ENCODE results near the gene SPATA1.

The SPATA1 gene

DNA sequence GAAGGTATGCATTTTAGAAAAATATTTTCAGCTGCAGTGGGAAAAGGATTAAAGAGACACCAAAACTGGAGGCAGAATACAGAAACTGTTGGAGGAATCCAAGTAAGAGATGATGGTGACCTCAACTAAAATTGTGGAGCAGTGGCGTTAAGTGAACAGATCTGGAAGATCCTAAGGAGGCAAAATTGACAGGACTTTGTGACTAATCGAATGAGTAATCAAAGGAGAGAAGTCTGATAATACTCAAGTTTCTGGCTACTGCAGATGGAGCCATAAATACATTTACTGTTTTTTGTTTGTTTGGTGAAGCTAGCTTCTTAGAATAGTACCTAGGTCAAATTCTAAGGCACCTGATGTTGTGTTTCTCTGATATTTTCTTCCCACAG is 65.0 kb downstream of the SPATA1 start:
- Histone ChIP-seq H3K4me3 (ENCODE audit: low read depth, low read length) (no peak overlapping the region), H3K27ac (no peak overlapping the region), H3K9ac (no peak overlapping the region), H3K79me2 (no peaks in the 10 kb centered on the region), H2AFZ (no peak overlapping the region), H3K4me2 (ENCODE audit: low read length) (no peak overlapping the region), H3K36me3 (ENCODE audit: control insufficient read depth, insufficient read depth, low read length) (no peaks in the 10 kb centered on the region), H3K27me3 (ENCODE audit: control insufficient read depth, insufficient read depth, low read length) (no peaks in the 10 kb centered on the region), H3K4me1 (peaks cover 2% of the 10 kb centered on the region), H3K9me3 (ENCODE audit: control insufficient read depth, low read length) (no peaks in the 10 kb centered on the region)
- TF ChIP-seq, protein P1, sequence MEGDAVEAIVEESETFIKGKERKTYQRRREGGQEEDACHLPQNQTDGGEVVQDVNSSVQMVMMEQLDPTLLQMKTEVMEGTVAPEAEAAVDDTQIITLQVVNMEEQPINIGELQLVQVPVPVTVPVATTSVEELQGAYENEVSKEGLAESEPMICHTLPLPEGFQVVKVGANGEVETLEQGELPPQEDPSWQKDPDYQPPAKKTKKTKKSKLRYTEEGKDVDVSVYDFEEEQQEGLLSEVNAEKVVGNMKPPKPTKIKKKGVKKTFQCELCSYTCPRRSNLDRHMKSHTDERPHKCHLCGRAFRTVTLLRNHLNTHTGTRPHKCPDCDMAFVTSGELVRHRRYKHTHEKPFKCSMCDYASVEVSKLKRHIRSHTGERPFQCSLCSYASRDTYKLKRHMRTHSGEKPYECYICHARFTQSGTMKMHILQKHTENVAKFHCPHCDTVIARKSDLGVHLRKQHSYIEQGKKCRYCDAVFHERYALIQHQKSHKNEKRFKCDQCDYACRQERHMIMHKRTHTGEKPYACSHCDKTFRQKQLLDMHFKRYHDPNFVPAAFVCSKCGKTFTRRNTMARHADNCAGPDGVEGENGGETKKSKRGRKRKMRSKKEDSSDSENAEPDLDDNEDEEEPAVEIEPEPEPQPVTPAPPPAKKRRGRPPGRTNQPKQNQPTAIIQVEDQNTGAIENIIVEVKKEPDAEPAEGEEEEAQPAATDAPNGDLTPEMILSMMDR (IDR thresholded peaks at IDR 0.05): no peak

DNA sequence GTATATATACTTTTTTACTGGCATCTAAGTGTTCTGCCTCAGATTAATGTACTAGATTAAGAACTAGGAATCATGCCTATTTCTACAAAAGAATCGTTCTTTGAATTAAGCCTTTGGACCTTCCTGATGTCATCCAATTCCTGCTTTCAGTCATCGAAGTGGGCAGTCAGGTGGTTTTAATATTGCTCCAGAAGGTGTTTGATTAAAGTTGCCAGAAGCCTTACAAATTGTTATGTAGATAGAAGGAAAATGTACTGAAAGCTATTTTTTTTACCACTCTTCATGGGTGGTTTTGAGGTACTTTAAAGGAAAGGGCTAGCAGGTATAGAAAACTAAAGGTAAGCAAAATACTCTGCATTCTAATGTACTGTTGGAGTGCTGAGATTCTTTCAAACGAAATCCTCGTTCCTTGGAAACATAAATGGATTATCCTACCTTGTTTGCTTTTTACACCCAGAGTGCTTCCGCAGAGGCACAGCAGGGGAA is 67.3 kb downstream of the SPATA1 start:
- no peaks in the 10 kb centered on the region for H3K79me2 ChIP-seq
- no peaks in the 10 kb centered on the region for H3K27me3 ChIP-seq (ENCODE audit: control insufficient read depth, insufficient read depth, low read length)
- H3K4me1 ChIP-seq: peaks cover 2% of the 10 kb centered on the region
- no peaks in the 10 kb centered on the region for H3K9me3 ChIP-seq (ENCODE audit: control insufficient read depth, low read length)
- no peaks in the 10 kb centered on the region for H3K36me3 ChIP-seq (ENCODE audit: control insufficient read depth, insufficient read depth, low read length)
- TF ChIP-seq, protein P1 (IDR thresholded peaks at IDR 0.05): no peak
- peak overlapping the region; percentile 35 for H3K9ac ChIP-seq
- peak overlapping the region; percentile 91 for H3K4me3 ChIP-seq (ENCODE audit: low read depth, low read length)
- H3K4me2 ChIP-seq (ENCODE audit: low read length): peak overlapping the region; percentile 95
- peak overlapping the region; percentile 80 for H2AFZ ChIP-seq
- peak overlapping the region; percentile 90 for H3K27ac ChIP-seq

DNA sequence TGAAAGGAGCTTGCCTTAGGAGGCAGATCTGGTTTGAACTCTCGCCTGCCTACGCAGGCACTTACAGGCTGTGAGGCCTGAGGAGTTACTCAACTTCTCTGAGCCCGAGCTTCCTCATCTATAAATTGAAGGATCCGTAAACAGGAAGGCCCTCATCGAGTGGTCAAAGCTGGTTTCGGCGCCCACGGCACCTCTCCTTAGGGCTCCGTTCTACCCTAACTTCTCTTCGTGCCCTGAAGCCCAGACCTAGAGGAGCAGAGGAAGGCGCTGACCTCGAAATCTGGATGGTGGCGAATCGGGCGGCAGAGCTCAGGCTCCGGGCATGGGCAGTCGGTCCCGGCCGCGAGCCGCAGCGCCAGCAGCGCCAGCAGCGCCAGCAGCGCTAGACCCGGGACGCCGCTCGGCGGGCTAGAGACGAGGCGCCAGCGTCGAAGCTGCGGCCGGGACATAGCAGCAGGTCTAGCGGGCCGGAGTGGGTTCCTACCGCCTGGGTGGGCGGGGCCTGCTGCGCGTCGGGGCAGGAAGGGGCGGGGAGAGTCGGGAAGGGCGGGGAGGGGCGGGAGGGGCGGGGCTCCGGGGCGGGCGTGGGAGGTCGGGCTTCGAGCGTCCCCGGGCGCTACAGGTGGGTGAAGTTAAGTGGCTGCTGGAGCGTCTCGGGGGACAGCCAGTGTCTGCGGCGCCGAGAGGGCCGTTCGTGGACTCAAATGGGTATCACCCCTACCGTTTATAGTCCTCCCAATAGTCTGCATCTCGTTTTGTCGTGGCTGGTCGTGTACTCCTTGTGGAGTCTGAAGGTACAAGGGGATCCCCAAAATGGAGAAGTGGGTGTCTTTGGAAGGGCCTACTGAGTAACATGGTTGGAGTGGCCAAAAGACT is 68.0 kb downstream of the SPATA1 start, which contains the start of gene CTBS:
Gene CTBS (minus strand): TSS at position 474 of the 876 bp plus-strand sequence. CDS start 25 bp downstream, at position 449.
- H3K4me1 ChIP-seq: peaks cover 2% of the 10 kb centered on the region
- H3K27ac ChIP-seq: peak within 1 kb of the TSS; percentile 90
- peak within 1 kb of the TSS; percentile 91 for H3K4me3 ChIP-seq (ENCODE audit: low read depth, low read length)
- H3K27me3 ChIP-seq (ENCODE audit: control insufficient read depth, insufficient read depth, low read length): no peaks in the 10 kb centered on the region
- H2AFZ ChIP-seq: peak within 1 kb of the TSS; percentile 80
- H3K79me2 ChIP-seq: no peaks in the 10 kb centered on the region
- H3K9ac ChIP-seq: peak within 1 kb of the TSS; percentile 35
- no peaks in the 10 kb centered on the region for H3K9me3 ChIP-seq (ENCODE audit: control insufficient read depth, low read length)
- TF ChIP-seq, protein P1 (IDR thresholded peaks at IDR 0.05): no peak
- H3K36me3 ChIP-seq (ENCODE audit: control insufficient read depth, insufficient read depth, low read length): no peaks in the 10 kb centered on the region
- peak within 1 kb of the TSS; percentile 95 for H3K4me2 ChIP-seq (ENCODE audit: low read length)

DNA sequence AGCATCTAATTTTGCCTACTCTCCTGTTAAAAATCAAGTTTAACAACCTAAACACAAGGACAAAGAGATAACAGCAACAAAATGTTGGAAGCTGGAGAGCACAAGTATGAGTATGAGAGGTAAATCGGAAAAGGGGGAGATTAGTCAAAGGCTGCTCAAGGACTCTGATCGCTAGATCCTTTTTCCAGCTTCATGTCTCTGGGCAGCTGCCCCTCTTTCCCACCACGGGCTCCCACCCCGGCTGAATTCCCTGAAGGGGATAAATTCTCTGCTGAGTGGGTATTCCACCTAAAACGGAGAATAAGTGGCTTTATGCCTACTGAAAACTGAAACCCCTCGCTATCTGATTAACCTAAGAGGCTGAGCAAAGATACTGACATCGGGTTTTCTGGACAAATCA is 68.8 kb downstream of the SPATA1 start:
- H3K4me2 ChIP-seq (ENCODE audit: low read length): peak overlapping the region; percentile 87

More for the DNA sequence above, 68.8 kb downstream of the SPATA1 start:
- Histone ChIP-seq H3K9me3 (ENCODE audit: control insufficient read depth, low read length) (no peaks in the 10 kb centered on the region), H3K79me2 (no peaks in the 10 kb centered on the region), H3K27me3 (ENCODE audit: control insufficient read depth, insufficient read depth, low read length) (no peaks in the 10 kb centered on the region), H3K4me1 (peaks cover 2% of the 10 kb centered on the region), H3K4me3 (ENCODE audit: low read depth, low read length) (peak overlapping the region; percentile 50), H3K36me3 (ENCODE audit: control insufficient read depth, insufficient read depth, low read length) (no peaks in the 10 kb centered on the region), H3K27ac (no peak overlapping the region), H3K9ac (no peak overlapping the region), H2AFZ (peak overlapping the region; percentile 63)
- TF ChIP-seq, protein P1 (IDR thresholded peaks at IDR 0.05): no peak
